GM21528 (cell line): Measurements from ENCODE around the gene NME1.

ENCODE experiments used
- ATAC-seq: cut with Tn5 transposase; IDR thresholded peaks from one replicate; pipeline ENCODE4 v1.9.1; 2021; ENCODE audit warnings: mild to moderate bottlenecking, moderate library complexity; ENCODE audit not compliant: unreplicated experiment, low FRiP score

NME1 gene

DNA sequence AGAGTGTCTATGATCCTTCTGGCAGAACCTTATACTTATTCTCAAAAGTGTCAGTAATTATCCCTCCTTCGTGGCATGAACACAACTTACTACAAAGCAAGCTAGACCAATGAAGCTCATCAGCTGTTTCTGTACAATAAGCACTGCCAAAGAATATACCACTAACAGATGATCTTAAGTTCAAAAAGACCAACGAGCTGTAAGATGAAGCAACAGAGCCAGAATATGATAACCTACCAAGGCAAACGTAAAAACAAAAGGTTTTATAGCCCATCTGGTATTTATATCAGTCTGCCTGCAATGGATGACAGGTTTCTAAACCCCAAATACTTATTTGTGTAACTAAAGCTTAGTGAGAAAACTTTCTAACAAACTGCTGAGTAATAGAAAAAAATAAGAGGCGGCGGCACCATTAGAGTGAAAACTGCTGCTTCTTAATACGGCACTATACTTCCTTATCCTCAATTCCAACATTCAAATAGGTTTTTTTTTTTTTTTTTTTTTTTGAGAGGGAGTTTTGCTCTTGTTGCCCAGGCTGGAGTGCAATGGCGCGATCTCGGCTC, 35.0 kb downstream of the NME1 start:
- ATAC-seq: no peak

DNA sequence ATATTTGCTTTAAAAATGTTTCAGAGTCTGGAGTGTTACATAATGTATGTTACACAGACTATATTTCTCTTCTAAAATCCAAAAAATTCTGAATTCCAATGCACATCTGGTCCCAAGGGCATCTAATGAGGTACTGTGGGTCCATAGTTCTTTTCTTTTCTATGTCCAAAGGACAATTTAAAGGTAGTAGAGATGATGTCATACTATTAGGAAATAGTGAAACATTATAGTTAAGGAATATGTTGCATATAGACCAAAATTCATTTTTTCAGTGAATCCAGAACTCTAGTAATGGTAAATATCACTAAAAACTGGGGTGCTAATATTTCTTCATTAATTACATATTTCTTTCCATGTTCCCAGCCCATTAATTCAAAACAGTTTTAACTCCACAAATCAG, 35.8 kb downstream of the NME1 start:
- ATAC-seq: no peak

DNA sequence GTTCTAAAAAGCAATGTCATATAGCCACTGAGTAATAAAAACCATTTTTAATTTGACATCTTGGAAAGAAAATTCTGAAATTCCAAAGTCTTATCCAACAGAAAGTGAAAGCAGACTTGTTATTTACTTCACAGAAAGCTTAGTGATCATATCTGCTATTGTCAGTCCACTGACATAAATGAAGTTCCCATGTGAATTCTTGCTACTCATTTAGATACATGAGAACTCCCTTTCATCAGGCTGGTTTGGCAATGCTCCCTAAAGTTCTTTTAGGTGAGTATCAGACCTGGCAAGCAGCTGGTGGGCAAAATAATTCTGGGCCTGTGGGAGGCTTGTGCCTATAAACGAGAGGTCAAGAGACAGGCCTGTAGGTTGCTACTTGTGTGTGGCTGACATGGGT, 36.3 kb downstream of the NME1 start:
- ATAC-seq: no peak

DNA sequence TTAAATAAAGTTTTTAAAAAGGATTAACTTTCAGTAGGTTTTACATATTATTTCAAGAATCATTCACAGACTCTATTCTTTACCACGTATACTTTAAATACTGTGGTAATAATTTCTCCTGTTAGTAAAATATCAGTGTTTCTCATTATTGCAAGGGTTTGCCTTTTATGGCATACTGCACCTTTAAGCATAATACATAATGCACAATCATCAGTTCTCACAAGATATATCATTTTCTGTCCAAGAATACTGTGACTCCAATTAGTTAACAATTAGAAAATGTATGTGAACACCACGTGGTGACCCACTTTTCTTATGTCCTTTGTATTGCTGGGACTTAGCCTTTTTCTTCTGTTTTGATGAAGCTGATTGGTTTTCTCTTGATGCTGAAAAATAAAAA, 38.5 kb downstream of the NME1 start:
- no peak for ATAC-seq

DNA sequence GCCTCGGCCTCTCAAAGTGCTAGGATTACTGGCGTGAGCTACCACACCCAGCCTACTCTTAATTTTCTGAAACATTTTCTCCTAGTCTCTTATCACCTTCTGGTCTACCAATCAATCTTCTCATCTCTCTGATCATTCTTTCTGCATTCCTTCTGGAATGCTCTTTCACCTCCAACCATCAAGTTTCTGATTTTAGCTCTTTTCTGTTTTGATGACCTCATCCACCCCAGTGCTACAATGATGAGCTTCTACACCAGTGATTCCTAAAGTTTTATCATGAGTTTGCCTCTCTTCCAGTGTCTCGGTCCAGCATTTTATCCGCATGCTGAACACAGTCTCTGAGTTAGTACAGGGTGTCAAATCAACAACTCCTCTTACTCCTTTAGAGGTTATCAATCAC, 44.4 kb downstream of the NME1 start:
- ATAC-seq: no peak

DNA sequence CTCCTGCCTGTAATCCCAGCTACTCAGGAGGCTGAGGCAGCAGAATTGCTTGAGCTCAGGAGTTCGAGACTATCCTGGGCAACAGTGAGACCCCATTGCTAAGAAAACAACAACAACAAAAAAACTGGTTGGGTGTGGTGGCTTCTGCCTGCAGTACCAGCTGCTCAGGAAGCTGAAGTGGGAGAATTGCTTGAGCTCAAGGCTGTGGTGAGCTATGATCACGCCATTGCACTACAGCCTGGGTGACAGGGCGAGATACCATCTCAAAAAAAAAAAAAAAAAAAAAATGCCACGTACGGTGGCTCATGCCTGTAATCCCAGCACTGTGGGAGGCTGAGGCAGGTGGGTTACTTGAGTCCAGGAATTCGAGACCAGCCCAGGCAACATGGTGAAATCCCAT, 46.9 kb downstream of the NME1 start:
- no peak for ATAC-seq

DNA sequence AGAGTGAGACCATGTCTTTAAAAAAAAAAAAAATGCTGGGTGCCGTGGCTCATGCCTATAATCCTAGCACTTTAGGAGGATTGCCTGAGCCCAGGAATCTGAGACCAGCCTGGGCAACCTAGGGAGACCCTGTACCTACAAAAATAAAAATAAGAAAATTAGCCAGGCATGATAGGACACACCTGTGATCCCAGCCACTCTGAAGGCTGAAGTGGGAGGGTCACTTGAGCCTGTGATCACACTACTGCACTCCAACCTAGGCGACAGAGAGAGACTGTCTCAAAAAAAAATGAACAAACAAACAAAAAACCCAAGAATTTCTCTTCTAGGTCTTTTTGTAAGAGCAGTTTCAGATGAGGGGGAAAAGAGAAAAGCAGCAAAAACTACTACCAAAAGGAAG, 47.5 kb downstream of the NME1 start:
- no peak for ATAC-seq

DNA sequence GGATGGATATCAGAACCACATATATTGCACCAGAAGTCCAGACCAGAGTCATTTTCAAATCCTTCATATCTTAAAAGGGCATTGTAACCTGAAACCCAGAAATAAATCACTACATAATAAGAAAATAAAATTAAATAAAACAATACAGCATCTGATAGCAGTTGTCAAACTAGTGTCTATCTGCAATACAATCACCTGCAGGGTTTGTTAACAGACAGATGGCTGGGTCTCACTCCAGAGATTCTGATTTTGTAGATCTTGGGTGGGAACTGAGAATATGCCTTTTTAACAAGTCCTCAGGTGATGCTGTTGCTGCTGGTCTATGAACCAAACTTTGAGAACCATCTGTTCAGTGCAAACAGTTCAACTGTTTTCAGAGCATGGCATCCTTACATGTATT, 50.5 kb downstream of the NME1 start:
- no peak for ATAC-seq
